Fibroblast of lung (primary cell): ENCODE results near the gene MYO9A.

Source experiments
- CTCF ChIP-seq, 2 donors: IDR thresholded peaks in 1 of 2; conservative IDR thresholded peaks in 1 of 2; 1 replicate in 1 of 2; 2 replicates in 1 of 2; pipeline ENCODE4 v1.5.1; 2011 to 2012; ENCODE audit warnings: low read length in 2 of 2, control low read depth in 1 of 2, inconsistent platforms in 1 of 2, low read depth in 1 of 2, mild to moderate bottlenecking in 1 of 2
- EZH2 ChIP-seq: IDR thresholded peaks from 2 replicates; pipeline ENCODE4 v1.5.1; 2012; ENCODE audit warnings: low read length, control low read depth, mild to moderate bottlenecking; ENCODE audit errors: missing control alignments

- TF ChIP-seq CTCF (conservative IDR thresholded peaks at IDR 0.05 in 1 of 2, IDR thresholded peaks at IDR 0.05 in 1 of 2; ENCODE audit: low read depth in 1 of 2, low read length in 2 of 2) (no peak), EZH2 (no peak)
These were observed 183.5 kb downstream of the MYO9A start for GRCh38 chr15:71934446-71934845.
